SK-N-SH (cell line): Measurements from ENCODE around the gene ZNF446. TPM values are rescaled to one million over a fixed set of nuclear protein-coding genes. Genes with fewer than 3 reads are reported as not detected.

Experiments used
- CTCF ChIA-PET: fragments of 300-600, 350-600 bp; formaldehyde crosslinking; extraction: SDS; loops from one replicate; lab custom pipeline; 2021; lab: Yijun Ruan, JAX
- POLR2A ChIA-PET: fragments of 350-600 bp; sonication (Branson Sonifier 250); formaldehyde crosslinking; extraction: SDS; loops from one replicate; lab custom pipeline; 2020; ENCODE audit warnings: antibody characterized with exemption, inconsistent platforms; lab: Yijun Ruan, JAX
- DNase-seq: peaks from one replicate; pipeline ENCODE4 v3.0.0; 2012
- H2AFZ ChIP-seq: fragments of 200-600 bp; sonication (generic); 2 replicates; pipeline ENCODE4 v1.8.1; 2016; ENCODE audit warnings: antibody characterized with exemption, mild to moderate bottlenecking, low read depth
- H3F3A ChIP-seq: fragments of 200-600 bp; sonication (generic); replicated peaks from 2 replicates; pipeline ENCODE3; 2016; ENCODE audit warnings: antibody characterized with exemption, mild to moderate bottlenecking; ENCODE audit not compliant: insufficient read depth
- H3K27ac ChIP-seq, 2 experiments: fragments of 200-500 bp in 1 of 2; fragments of 200-600 bp in 1 of 2; sonication (Bioruptor generic) in 1 of 2; sonication (generic), shearing (Covaris generic) in 1 of 2; 2 replicates each; pipeline versions ENCODE4 v1.5.1 to v1.6.1; 2014 to 2016; ENCODE audit warnings: low read depth in 2 of 2, inconsistent platforms in 1 of 2, low read length in 1 of 2, mild to moderate bottlenecking in 1 of 2, mixed read lengths in 1 of 2
- H3K27me3 ChIP-seq: fragments of 200-600 bp; sonication (generic), shearing (Covaris generic); 2 replicates; pipeline ENCODE4 v1.6.1; 2016; ENCODE audit warnings: mixed run types; ENCODE audit not compliant: insufficient read depth
- H3K36me3 ChIP-seq, 2 experiments: fragments of 200-500 bp in 1 of 2; fragments of 200-600 bp in 1 of 2; sonication (Bioruptor generic) in 1 of 2; sonication (generic) in 1 of 2; replicated peaks in 1 of 2; 2 replicates each; pipeline versions ENCODE3 to v1.5.1; 2014 to 2016; ENCODE audit warnings: low read length in 1 of 2, mild to moderate bottlenecking in 1 of 2; ENCODE audit not compliant: insufficient read depth in 2 of 2, control insufficient read depth in 1 of 2
- H3K4me1 ChIP-seq, 2 experiments: fragments of 200-500 bp in 1 of 2; fragments of 200-600 bp in 1 of 2; sonication (Bioruptor generic) in 1 of 2; sonication (generic), shearing (Covaris generic) in 1 of 2; 2 replicates each; pipeline versions ENCODE4 v1.5.1 to v1.6.1; 2014 to 2016; ENCODE audit warnings: low read depth in 1 of 2, low read length in 1 of 2, mixed run types in 1 of 2; ENCODE audit not compliant: insufficient read depth in 2 of 2, control insufficient read depth in 1 of 2
- H3K4me2 ChIP-seq: fragments of 200-600 bp; sonication (generic), shearing (Covaris generic); 2 replicates; pipeline ENCODE4 v1.6.1; 2017; ENCODE audit warnings: mixed run types
- H3K4me3 ChIP-seq, 2 experiments: fragments of 200-500 bp in 1 of 2; fragments of 200-600 bp in 1 of 2; sonication (Bioruptor generic) in 1 of 2; sonication (generic), shearing (Covaris generic) in 1 of 2; 2 replicates each; pipeline versions ENCODE4 v1.5.1 to v1.8.1; 2014 to 2016; ENCODE audit warnings: low read depth in 2 of 2, inconsistent platforms in 1 of 2, low read length in 1 of 2, mild to moderate bottlenecking in 1 of 2, mixed read lengths in 1 of 2, moderate library complexity in 1 of 2
- H3K79me2 ChIP-seq: fragments of 200-600 bp; sonication (generic); 2 replicates; pipeline ENCODE4 v1.8.1; 2017; ENCODE audit warnings: mild to moderate bottlenecking; ENCODE audit not compliant: insufficient read depth
- H3K9ac ChIP-seq: fragments of 200-600 bp; sonication (generic); 2 replicates; pipeline ENCODE4 v1.6.1; 2017; ENCODE audit warnings: mixed run types
- H3K9me2 ChIP-seq: fragments of 200-600 bp; sonication (generic); 2 replicates; pipeline ENCODE4 v1.6.1; 2017; ENCODE audit warnings: mixed run types
- H3K9me3 ChIP-seq: fragments of 200-600 bp; sonication (generic); 2 replicates; pipeline ENCODE4 v1.6.1; 2017; ENCODE audit warnings: mixed run types, mild to moderate bottlenecking, moderate library complexity
- H4K20me1 ChIP-seq: fragments of 200-600 bp; sonication (generic); 2 replicates; pipeline ENCODE4 v1.6.1; 2017; ENCODE audit warnings: mild to moderate bottlenecking, mixed run types; ENCODE audit not compliant: insufficient read depth
- CHD2 ChIP-seq: fragments of 150-350 bp; IDR thresholded peaks from 2 replicates; pipeline ENCODE4 v1.6.1; 2018; ENCODE audit warnings: low read length; ENCODE audit not compliant: partially characterized antibody
- EP300 ChIP-seq, 2 experiments: IDR thresholded peaks; 2 replicates each; pipeline versions ENCODE4 v1.4.0 to v1.6.1; 2012; ENCODE audit warnings: borderline replicate concordance in 1 of 2, low read depth in 1 of 2, low read length in 1 of 2
- FOXJ3 ChIP-seq: sonication (generic); formaldehyde crosslinking; IDR thresholded peaks from 2 replicates; pipeline ENCODE4 v1.5.1; 2020; ENCODE audit warnings: mild to moderate bottlenecking, missing genetic modification reagents
- FOXM1 ChIP-seq: IDR thresholded peaks from 2 replicates; pipeline ENCODE4 v1.4.0; 2012; ENCODE audit warnings: low read depth, mild to moderate bottlenecking
- GABPA ChIP-seq: IDR thresholded peaks from 2 replicates; pipeline ENCODE4 v1.4.0; 2012; ENCODE audit warnings: low read depth, mild to moderate bottlenecking
- MEF2A ChIP-seq: IDR thresholded peaks from 2 replicates; pipeline ENCODE4 v1.4.0; 2012; ENCODE audit warnings: low read depth, borderline replicate concordance
- POLR2AphosphoS5 ChIP-seq: IDR thresholded peaks from 2 replicates; pipeline ENCODE4 v1.6.1; 2012; ENCODE audit warnings: low read depth, low read length
- RCOR1 ChIP-seq: fragments of 150-350 bp; IDR thresholded peaks from 2 replicates; pipeline ENCODE4 v1.6.1; 2017; ENCODE audit warnings: antibody characterized with exemption, low read length
- RFX5 ChIP-seq: IDR thresholded peaks from 2 replicates; pipeline ENCODE4 v1.6.1; 2012; ENCODE audit warnings: mild to moderate bottlenecking, improper control_type of control experiment, low read length
- SMC3 ChIP-seq: IDR thresholded peaks from 2 replicates; pipeline ENCODE4 v1.6.1; 2012; ENCODE audit warnings: low read depth, low read length, improper control_type of control experiment
- TCF12 ChIP-seq: IDR thresholded peaks from 2 replicates; pipeline ENCODE4 v1.4.0; 2012
- TEAD4 ChIP-seq: IDR thresholded peaks from 2 replicates; pipeline ENCODE4 v1.4.0; 2012; ENCODE audit warnings: mild to moderate bottlenecking, borderline replicate concordance; ENCODE audit not compliant: insufficient read depth
- WGBS: methylation state at CpG from one replicate; pipeline ENCODE4 v1.1.6; 2017; ENCODE audit warnings: low lambda C conversion rate; 5-methylcytosine and 5-hydroxymethylcytosine counted together
- polyA plus RNA-seq, 3 experiments: library from polyadenylated mRNA; depleted of rRNA; stranded (reverse); fragments of >200 nt; gene quantifications; 2 replicates each; pipeline ENCODE4 v1.2.3, GENCODE V29; 2012
- TF ChIP-seq, protein P1 (sequence below): fragments of 150-350 bp; IDR thresholded peaks from 2 replicates; pipeline ENCODE4 v1.6.1; 2017; ENCODE audit warnings: antibody characterized with exemption, low read length, low read depth, borderline replicate concordance
- TF ChIP-seq, protein P2 (sequence below): IDR thresholded peaks from 2 replicates; pipeline ENCODE4 v1.4.0; 2012; ENCODE audit warnings: low read depth, borderline replicate concordance
- TF ChIP-seq, protein P3 (sequence below): fragments of 150-350 bp; IDR thresholded peaks from 2 replicates; pipeline ENCODE4 v1.6.1; 2016; ENCODE audit warnings: mild to moderate bottlenecking, low read depth, low read length
- TF ChIP-seq, protein P4 (sequence below): IDR thresholded peaks from 2 replicates; pipeline ENCODE4 v1.4.0; 2012; ENCODE audit warnings: low read depth, borderline replicate concordance
- TF ChIP-seq, protein P5 (sequence below): IDR thresholded peaks from 2 replicates; pipeline ENCODE4 v1.6.1; 2012; ENCODE audit warnings: mild to moderate bottlenecking, low read depth, low read length, moderate library complexity

ZNF446 gene
- polyA plus RNA-seq, 1 of the 3 experiments (the other 2 are of a cell fraction) = 6.9 TPM

DNA sequence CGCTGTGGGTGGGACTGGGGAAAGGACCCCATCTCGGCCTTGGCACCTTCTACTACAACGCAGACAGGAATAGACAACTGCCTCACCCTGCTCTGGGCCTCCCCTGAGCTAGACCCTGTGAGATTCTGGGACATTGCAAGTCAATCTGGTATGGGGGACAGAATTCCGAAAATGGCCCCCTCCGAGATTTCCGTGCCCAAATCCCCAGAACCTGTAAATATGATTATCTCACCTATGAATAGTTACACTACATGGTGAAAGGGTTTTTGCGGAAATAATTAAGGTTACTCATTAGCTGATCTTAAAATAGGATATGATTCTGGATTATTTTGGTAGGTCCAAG lies 44.1 kb downstream of the ZNF446 start:
- peaks cover 46% of the 10 kb centered on the region for H3K79me2 ChIP-seq
- H4K20me1 ChIP-seq = no peaks in the 10 kb centered on the region; the same call in 1 of the 2 replicates
- peak overlapping the region; percentile 93 for H3K9ac ChIP-seq
- peak overlapping the region; percentile 86 for H2AFZ ChIP-seq
- no peak for TF ChIP-seq SMC3
- no peak for TF ChIP-seq TEAD4
- no peak for TF ChIP-seq FOXM1
- no peak for TF ChIP-seq FOXJ3
- TF ChIP-seq GABPA = no peak
- H3K27me3 ChIP-seq = no peaks in the 10 kb centered on the region
- H3K36me3 ChIP-seq = peaks cover 3 to 19% of the 10 kb centered on the region in 2 experiments
- H3K4me1 ChIP-seq = peaks cover 0 to 26% of the 10 kb centered on the region in 2 experiments; a peak in 1 of 4 replicates
- H3K4me2 ChIP-seq = peak overlapping the region; percentile 98
- no peaks in the 10 kb centered on the region for H3K9me3 ChIP-seq
- DNase-seq = no peak
- POLR2A ChIA-PET = interaction anchor here (1.2 to 3.8 kb wide), 13 partner anchors 9 to 194 kb away, joined by 3 to 49 read pairs (median 5); partner anchors contain the start of genes CHMP2A, MZF1, RPS5 and SLC27A5
- H3K9me2 ChIP-seq = no peaks in the 10 kb centered on the region
- WGBS = 0% methylated on average over 6 of the region's 7 CpGs
- H3K27ac ChIP-seq = peak overlapping the region; percentile 92 to 97
- peaks cover 19% of the 10 kb centered on the region for H3F3A ChIP-seq
- peak overlapping the region; percentile 75 to 83 for H3K4me3 ChIP-seq
- CTCF ChIA-PET = interaction anchor here (0.5 to 4.7 kb wide), 26 partner anchors 8 to 1131 kb away, joined by 3 to 81 read pairs (median 6); partner anchors contain the start of genes CHMP2A, MZF1, TRIM28 and UBE2M

DNA sequence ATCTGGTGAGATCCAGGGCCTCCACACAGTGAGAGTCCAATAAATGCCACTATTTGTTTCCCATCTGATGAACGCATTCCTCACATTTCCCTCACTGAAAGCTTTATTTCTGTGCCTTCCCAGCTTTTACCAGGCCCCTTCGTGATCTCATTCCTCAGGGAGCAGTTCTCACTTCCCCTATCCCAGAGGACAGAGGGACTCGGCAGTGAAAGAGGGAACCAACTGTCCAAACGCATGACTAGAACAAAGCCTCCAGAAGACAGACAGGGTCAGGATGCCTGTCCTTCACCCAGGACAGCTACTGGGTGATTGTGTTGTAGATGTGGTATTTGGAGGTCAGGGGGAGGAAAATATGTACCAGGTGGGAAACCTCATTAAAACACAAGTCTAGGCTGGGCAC lies 45.5 kb downstream of the ZNF446 start:
- H2AFZ ChIP-seq = no peak overlapping the region
- TF ChIP-seq, protein P1, sequence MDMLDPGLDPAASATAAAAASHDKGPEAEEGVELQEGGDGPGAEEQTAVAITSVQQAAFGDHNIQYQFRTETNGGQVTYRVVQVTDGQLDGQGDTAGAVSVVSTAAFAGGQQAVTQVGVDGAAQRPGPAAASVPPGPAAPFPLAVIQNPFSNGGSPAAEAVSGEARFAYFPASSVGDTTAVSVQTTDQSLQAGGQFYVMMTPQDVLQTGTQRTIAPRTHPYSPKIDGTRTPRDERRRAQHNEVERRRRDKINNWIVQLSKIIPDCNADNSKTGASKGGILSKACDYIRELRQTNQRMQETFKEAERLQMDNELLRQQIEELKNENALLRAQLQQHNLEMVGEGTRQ = no peak
- TF ChIP-seq MEF2A (no peak), TCF12 (no peak), CHD2 (no peak), POLR2AphosphoS5 (no peak), RFX5 (no peak), FOXM1 (no peak), EP300 (IDR thresholded peaks at IDR 0.05; ENCODE audit: borderline replicate concordance in 1 of 2, low read depth in 1 of 2, low read length in 1 of 2) (no peak), RCOR1 (no peak)
- TF ChIP-seq, protein P2, sequence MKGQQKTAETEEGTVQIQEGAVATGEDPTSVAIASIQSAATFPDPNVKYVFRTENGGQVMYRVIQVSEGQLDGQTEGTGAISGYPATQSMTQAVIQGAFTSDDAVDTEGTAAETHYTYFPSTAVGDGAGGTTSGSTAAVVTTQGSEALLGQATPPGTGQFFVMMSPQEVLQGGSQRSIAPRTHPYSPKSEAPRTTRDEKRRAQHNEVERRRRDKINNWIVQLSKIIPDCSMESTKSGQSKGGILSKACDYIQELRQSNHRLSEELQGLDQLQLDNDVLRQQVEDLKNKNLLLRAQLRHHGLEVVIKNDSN = no peak
- TF ChIP-seq, protein P3, sequence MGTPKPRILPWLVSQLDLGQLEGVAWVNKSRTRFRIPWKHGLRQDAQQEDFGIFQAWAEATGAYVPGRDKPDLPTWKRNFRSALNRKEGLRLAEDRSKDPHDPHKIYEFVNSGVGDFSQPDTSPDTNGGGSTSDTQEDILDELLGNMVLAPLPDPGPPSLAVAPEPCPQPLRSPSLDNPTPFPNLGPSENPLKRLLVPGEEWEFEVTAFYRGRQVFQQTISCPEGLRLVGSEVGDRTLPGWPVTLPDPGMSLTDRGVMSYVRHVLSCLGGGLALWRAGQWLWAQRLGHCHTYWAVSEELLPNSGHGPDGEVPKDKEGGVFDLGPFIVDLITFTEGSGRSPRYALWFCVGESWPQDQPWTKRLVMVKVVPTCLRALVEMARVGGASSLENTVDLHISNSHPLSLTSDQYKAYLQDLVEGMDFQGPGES = no peak
- TF ChIP-seq, protein P4, sequence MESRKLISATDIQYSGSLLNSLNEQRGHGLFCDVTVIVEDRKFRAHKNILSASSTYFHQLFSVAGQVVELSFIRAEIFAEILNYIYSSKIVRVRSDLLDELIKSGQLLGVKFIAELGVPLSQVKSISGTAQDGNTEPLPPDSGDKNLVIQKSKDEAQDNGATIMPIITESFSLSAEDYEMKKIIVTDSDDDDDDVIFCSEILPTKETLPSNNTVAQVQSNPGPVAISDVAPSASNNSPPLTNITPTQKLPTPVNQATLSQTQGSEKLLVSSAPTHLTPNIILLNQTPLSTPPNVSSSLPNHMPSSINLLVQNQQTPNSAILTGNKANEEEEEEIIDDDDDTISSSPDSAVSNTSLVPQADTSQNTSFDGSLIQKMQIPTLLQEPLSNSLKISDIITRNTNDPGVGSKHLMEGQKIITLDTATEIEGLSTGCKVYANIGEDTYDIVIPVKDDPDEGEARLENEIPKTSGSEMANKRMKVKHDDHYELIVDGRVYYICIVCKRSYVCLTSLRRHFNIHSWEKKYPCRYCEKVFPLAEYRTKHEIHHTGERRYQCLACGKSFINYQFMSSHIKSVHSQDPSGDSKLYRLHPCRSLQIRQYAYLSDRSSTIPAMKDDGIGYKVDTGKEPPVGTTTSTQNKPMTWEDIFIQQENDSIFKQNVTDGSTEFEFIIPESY = no peak
- TF ChIP-seq, protein P5, sequence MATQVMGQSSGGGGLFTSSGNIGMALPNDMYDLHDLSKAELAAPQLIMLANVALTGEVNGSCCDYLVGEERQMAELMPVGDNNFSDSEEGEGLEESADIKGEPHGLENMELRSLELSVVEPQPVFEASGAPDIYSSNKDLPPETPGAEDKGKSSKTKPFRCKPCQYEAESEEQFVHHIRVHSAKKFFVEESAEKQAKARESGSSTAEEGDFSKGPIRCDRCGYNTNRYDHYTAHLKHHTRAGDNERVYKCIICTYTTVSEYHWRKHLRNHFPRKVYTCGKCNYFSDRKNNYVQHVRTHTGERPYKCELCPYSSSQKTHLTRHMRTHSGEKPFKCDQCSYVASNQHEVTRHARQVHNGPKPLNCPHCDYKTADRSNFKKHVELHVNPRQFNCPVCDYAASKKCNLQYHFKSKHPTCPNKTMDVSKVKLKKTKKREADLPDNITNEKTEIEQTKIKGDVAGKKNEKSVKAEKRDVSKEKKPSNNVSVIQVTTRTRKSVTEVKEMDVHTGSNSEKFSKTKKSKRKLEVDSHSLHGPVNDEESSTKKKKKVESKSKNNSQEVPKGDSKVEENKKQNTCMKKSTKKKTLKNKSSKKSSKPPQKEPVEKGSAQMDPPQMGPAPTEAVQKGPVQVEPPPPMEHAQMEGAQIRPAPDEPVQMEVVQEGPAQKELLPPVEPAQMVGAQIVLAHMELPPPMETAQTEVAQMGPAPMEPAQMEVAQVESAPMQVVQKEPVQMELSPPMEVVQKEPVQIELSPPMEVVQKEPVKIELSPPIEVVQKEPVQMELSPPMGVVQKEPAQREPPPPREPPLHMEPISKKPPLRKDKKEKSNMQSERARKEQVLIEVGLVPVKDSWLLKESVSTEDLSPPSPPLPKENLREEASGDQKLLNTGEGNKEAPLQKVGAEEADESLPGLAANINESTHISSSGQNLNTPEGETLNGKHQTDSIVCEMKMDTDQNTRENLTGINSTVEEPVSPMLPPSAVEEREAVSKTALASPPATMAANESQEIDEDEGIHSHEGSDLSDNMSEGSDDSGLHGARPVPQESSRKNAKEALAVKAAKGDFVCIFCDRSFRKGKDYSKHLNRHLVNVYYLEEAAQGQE = no peak

More for the DNA sequence above, 45.5 kb downstream of the ZNF446 start:
- WGBS = 82% methylated on average over 4 of the region's 4 CpGs
- Histone ChIP-seq H3K27ac (no peak overlapping the region), H3K27me3 (no peaks in the 10 kb centered on the region), H3K4me3 (no peak overlapping the region), H4K20me1 (no peaks in the 10 kb centered on the region; the same call in 1 of the 2 replicates), H3K9ac (no peak overlapping the region), H3K9me2 (no peaks in the 10 kb centered on the region), H3K79me2 (peaks cover 32% of the 10 kb centered on the region), H3K36me3 (peaks cover 0 to 8% of the 10 kb centered on the region in 2 experiments), H3K4me1 (peaks cover 0 to 21% of the 10 kb centered on the region in 2 experiments; a peak in 1 of 4 replicates), H3K9me3 (no peaks in the 10 kb centered on the region), H3F3A (peaks cover 19% of the 10 kb centered on the region), H3K4me2 (no peak overlapping the region)
- POLR2A ChIA-PET = interaction anchor here (3.0 to 3.8 kb wide), 2 partner anchors 23 to 33 kb away, joined by 45 to 49 read pairs; partner anchors contain the start of genes CHMP2A and TRIM28
- no peak for DNase-seq
- CTCF ChIA-PET = interaction anchor here (4.3 to 4.7 kb wide), 2 partner anchors 22 to 30 kb away, joined by 29 to 81 read pairs; partner anchors contain the start of genes CHMP2A and TRIM28
